Cardiac muscle cell (in vitro differentiated cells and primary cell): ENCODE data around the gene GPR176. TPM values are rescaled to one million over a fixed set of nuclear protein-coding genes. Genes with fewer than 3 reads are reported as not detected.

Experiments
- DNase-seq, 2 donors: peaks; one replicate each; pipeline versions ENCODE4 v3.0.0 to v3.0.0-alpha.2; 2010 to 2017; ENCODE audit warnings: low read depth in 1 of 2, low spot score in 1 of 2
- H3K27ac ChIP-seq: fragments of 200-600 bp; sonication (generic); 2 replicates; pipeline ENCODE4 v1.5.1; 2016
- H3K27me3 ChIP-seq: fragments of 200-600 bp; sonication (generic); 2 replicates; pipeline ENCODE4 v1.6.0; 2016; ENCODE audit warnings: control low read depth
- H3K36me3 ChIP-seq: fragments of 200-600 bp; sonication (generic); 2 replicates; pipeline ENCODE4 v1.5.1; 2016; ENCODE audit warnings: control low read depth
- H3K4me1 ChIP-seq: fragments of 200-600 bp; sonication (generic); 2 replicates; pipeline ENCODE4 v1.8.1; 2017; ENCODE audit warnings: low read depth, mild to moderate bottlenecking, mixed run types
- H3K4me3 ChIP-seq: fragments of 200-600 bp; sonication (generic); 2 replicates; pipeline ENCODE4 v1.5.1; 2016; ENCODE audit warnings: mild to moderate bottlenecking
- H3K9me3 ChIP-seq: fragments of 200-600 bp; sonication (generic); 2 replicates; pipeline ENCODE4 v1.5.1; 2017; ENCODE audit warnings: low read depth, mild to moderate bottlenecking, control low read depth
- CTCF ChIP-seq: IDR thresholded peaks from 2 replicates; pipeline ENCODE4 v1.5.1; 2012; ENCODE audit warnings: low read depth, mild to moderate bottlenecking, low read length
- polyA plus RNA-seq: library from polyadenylated mRNA; unstranded; fragments of >200 nt; fragmentation: Nextera tagmentation; extraction: Ambion mirVana; gene quantifications from 2 replicates; pipeline ENCODE4 v1.2.1, GENCODE V29; 2016
- total RNA-seq: library from RNA; depleted of rRNA; stranded (reverse); fragments of >200 nt; gene quantifications from 2 replicates; pipeline ENCODE4 v1.2.3, GENCODE V29; 2016

GPR176 gene
- total and polyA plus RNA-seq, 2 experiments from 2014 or later: 1.4 to 5.6 TPM

GRCh38 chr15:39869254-39869653 lies 50.8 kb downstream of the GPR176 start:
- DNase-seq: no peak
- no peak for TF ChIP-seq CTCF

GRCh38 chr15:39868396-39868795 lies 51.7 kb downstream of the GPR176 start:
- Histone ChIP-seq H3K27me3 (no peaks in the 10 kb centered on the region), H3K27ac (no peak overlapping the region), H3K4me3 (no peak overlapping the region), H3K4me1 (no peaks in the 10 kb centered on the region), H3K36me3 (no peaks in the 10 kb centered on the region), H3K9me3 (no peaks in the 10 kb centered on the region)
- no peak for TF ChIP-seq CTCF
- DNase-seq: no peak

More at GRCh38 chr15:39869254-39869653, 50.8 kb downstream of the GPR176 start:
- no peaks in the 10 kb centered on the region for H3K36me3 ChIP-seq
- no peaks in the 10 kb centered on the region for H3K4me1 ChIP-seq
- no peak overlapping the region for H3K27ac ChIP-seq
- no peaks in the 10 kb centered on the region for H3K27me3 ChIP-seq
- no peak overlapping the region for H3K4me3 ChIP-seq
- no peaks in the 10 kb centered on the region for H3K9me3 ChIP-seq

- DNase-seq: no peak
- Histone ChIP-seq H3K9me3 (no peaks in the 10 kb centered on the region), H3K4me3 (no peak overlapping the region), H3K36me3 (no peaks in the 10 kb centered on the region), H3K27ac (no peak overlapping the region), H3K4me1 (no peaks in the 10 kb centered on the region), H3K27me3 (no peaks in the 10 kb centered on the region)
- no peak for TF ChIP-seq CTCF
Measured at GRCh38 chr15:39864116-39864515, 56.0 kb downstream of the GPR176 start.

- no peak for DNase-seq
- H3K4me1 ChIP-seq: no peaks in the 10 kb centered on the region
- no peaks in the 10 kb centered on the region for H3K36me3 ChIP-seq
- H3K4me3 ChIP-seq: no peak overlapping the region
- no peaks in the 10 kb centered on the region for H3K9me3 ChIP-seq
- H3K27me3 ChIP-seq: no peaks in the 10 kb centered on the region
- no peak overlapping the region for H3K27ac ChIP-seq
- no peak for TF ChIP-seq CTCF
Measured at GRCh38 chr15:39860871-39861270, 59.2 kb downstream of the GPR176 start.

GRCh38 chr15:39860200-39860599 lies 59.9 kb downstream of the GPR176 start:
- Histone ChIP-seq H3K4me3 (no peak overlapping the region), H3K36me3 (no peaks in the 10 kb centered on the region)

More at GRCh38 chr15:39860200-39860599, 59.9 kb downstream of the GPR176 start:
- Histone ChIP-seq H3K27me3 (no peaks in the 10 kb centered on the region), H3K9me3 (no peaks in the 10 kb centered on the region), H3K4me1 (no peaks in the 10 kb centered on the region), H3K27ac (no peak overlapping the region)
- no peak for DNase-seq
- no peak for TF ChIP-seq CTCF
